Astrocyte (in vitro differentiated cells and primary cell): ENCODE results near the gene P2RX4. TPM values are rescaled to one million over a fixed set of nuclear protein-coding genes. Genes with fewer than 3 reads are reported as not detected.
A peak's percentile ranks its signal among the peaks of the same experiment; 100 is the strongest.

Source experiments
- DNase-seq: peaks from one replicate; pipeline ENCODE4 v3.0.0-alpha.2; 2010; ENCODE audit warnings: low read depth
- FAIRE-seq: peaks from 2 replicates; lab custom pipeline; 2011; peaks lifted over from hg19 to GRCh38; lab: Jason Lieb, UNC
- H2AFZ ChIP-seq: 2 replicates; pipeline ENCODE4 v1.6.0; 2012; ENCODE audit warnings: low read depth, low read length, inconsistent platforms
- H3K27ac ChIP-seq: 2 replicates; pipeline ENCODE4 v1.5.1; 2011; ENCODE audit warnings: low read depth, low read length, inconsistent platforms
- H3K27me3 ChIP-seq: 2 replicates; pipeline ENCODE4 v1.6.0; 2011; ENCODE audit warnings: low read length, inconsistent platforms; ENCODE audit not compliant: insufficient read depth
- H3K36me3 ChIP-seq: 2 replicates; pipeline ENCODE4 v1.5.1; 2011; ENCODE audit warnings: low read length, inconsistent platforms; ENCODE audit not compliant: insufficient read depth
- H3K4me1 ChIP-seq: 2 replicates; pipeline ENCODE4 v1.5.1; 2011; ENCODE audit warnings: low read length, inconsistent platforms; ENCODE audit not compliant: insufficient read depth
- H3K4me2 ChIP-seq: 2 replicates; pipeline ENCODE4 v1.6.0; 2012; ENCODE audit warnings: low read length, inconsistent platforms
- H3K4me3 ChIP-seq: 2 replicates; pipeline ENCODE4 v1.5.1; 2011; ENCODE audit warnings: low read depth, mild to moderate bottlenecking, low read length, inconsistent platforms; ENCODE audit not compliant: insufficient read depth
- H3K79me2 ChIP-seq: 2 replicates; pipeline ENCODE4 v1.6.0; 2012; ENCODE audit warnings: mild to moderate bottlenecking, low read length, inconsistent platforms; ENCODE audit not compliant: insufficient read depth
- H3K9ac ChIP-seq: 2 replicates; pipeline ENCODE4 v1.6.0; 2012; ENCODE audit warnings: mild to moderate bottlenecking, low read length, inconsistent platforms
- H3K9me3 ChIP-seq: 2 replicates; pipeline ENCODE4 v1.5.1; 2012; ENCODE audit warnings: low read depth, mild to moderate bottlenecking, low read length, inconsistent platforms; ENCODE audit not compliant: insufficient read depth
- H4K20me1 ChIP-seq: 2 replicates; pipeline ENCODE4 v1.6.0; 2012; ENCODE audit warnings: low read length, inconsistent platforms; ENCODE audit not compliant: insufficient read depth
- H3K27ac Mint-ChIP-seq: one replicate; pipeline ENCODE4 v1.8.0; 2021; ENCODE audit warnings: mild to moderate bottlenecking, mixed read lengths; ENCODE audit not compliant: unreplicated experiment
- H3K27me3 Mint-ChIP-seq: one replicate; pipeline ENCODE4 v1.8.0; 2021; ENCODE audit warnings: low read depth, mixed read lengths; ENCODE audit not compliant: unreplicated experiment
- H3K36me3 Mint-ChIP-seq: one replicate; pipeline ENCODE4 v1.8.0; 2021; ENCODE audit warnings: low read depth, mixed read lengths; ENCODE audit not compliant: unreplicated experiment
- H3K4me1 Mint-ChIP-seq: one replicate; pipeline ENCODE4 v1.8.0; 2021; ENCODE audit warnings: low read depth, mixed read lengths; ENCODE audit not compliant: unreplicated experiment
- H3K4me3 Mint-ChIP-seq: one replicate; pipeline ENCODE4 v1.8.0; 2021; ENCODE audit warnings: mild to moderate bottlenecking, moderate library complexity, mixed read lengths; ENCODE audit not compliant: unreplicated experiment
- H3K9me3 Mint-ChIP-seq: one replicate; pipeline ENCODE4 v1.8.0; 2021; ENCODE audit warnings: mild to moderate bottlenecking, mixed read lengths; ENCODE audit not compliant: unreplicated experiment
- EZH2 ChIP-seq: IDR thresholded peaks from 2 replicates; pipeline ENCODE4 v1.6.1; 2012; ENCODE audit warnings: mild to moderate bottlenecking, low read length, inconsistent platforms; ENCODE audit not compliant: insufficient read depth
- total RNA-seq: library from RNA; stranded (reverse); gene quantifications from 2 replicates; pipeline ENCODE4 v1.2.1, GENCODE V29; 2021
- TF ChIP-seq, protein P1 (sequence below): IDR thresholded peaks from 2 replicates; pipeline ENCODE4 v1.5.1; 2011; ENCODE audit warnings: low read depth, mild to moderate bottlenecking, inconsistent platforms, low read length, moderate library complexity; ENCODE audit not compliant: insufficient read depth

P2RX4 gene
- total RNA-seq, 1 donor from 2014 or later, result 13.9 TPM

DNA sequence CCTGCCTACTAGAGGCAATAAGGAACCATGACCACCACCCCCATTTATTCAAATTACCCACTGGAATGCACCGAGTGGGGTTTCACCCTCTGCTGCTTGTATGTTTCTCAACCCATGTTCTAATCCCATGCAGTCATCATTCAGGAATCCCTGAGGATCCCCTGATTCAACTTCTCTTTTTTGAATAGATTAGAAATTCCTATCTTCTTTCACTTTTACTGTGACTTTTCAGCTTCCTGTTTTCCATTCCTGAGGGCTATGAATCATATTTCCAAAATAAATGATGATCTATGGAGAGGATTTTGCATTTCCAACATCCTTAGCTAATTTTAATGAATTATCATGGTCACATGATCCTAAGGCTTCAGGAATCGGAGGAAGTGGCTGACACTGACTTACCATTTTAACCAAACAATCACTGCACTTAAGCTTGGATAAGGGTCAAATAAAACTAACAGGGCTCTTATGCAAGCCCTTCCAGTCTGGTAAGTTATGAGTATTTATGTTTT is 19.4 kb upstream of the P2RX4 start:
- Histone ChIP-seq H3K27me3 (no peaks in the 10 kb centered on the region), H2AFZ (no peak overlapping the region), H3K27ac (peak overlapping the region; percentile 86), H4K20me1 (no peaks in the 10 kb centered on the region), H3K79me2 (no peaks in the 10 kb centered on the region), H3K9ac (peak overlapping the region; percentile 56), H3K4me2 (peak overlapping the region; percentile 67), H3K4me3 (no peak overlapping the region), H3K9me3 (no peaks in the 10 kb centered on the region), H3K4me1 (peaks cover 16% of the 10 kb centered on the region), H3K36me3 (no peaks in the 10 kb centered on the region)
- Mint-ChIP-seq H3K4me3 (no peak overlapping the region), H3K36me3 (no peaks in the 10 kb centered on the region), H3K9me3 (peaks cover 2% of the 10 kb centered on the region), H3K27ac (peak overlapping the region; percentile 69), H3K4me1 (peaks cover 29% of the 10 kb centered on the region), H3K27me3 (no peaks in the 10 kb centered on the region)
- no peak for TF ChIP-seq EZH2
- TF ChIP-seq, protein P1, sequence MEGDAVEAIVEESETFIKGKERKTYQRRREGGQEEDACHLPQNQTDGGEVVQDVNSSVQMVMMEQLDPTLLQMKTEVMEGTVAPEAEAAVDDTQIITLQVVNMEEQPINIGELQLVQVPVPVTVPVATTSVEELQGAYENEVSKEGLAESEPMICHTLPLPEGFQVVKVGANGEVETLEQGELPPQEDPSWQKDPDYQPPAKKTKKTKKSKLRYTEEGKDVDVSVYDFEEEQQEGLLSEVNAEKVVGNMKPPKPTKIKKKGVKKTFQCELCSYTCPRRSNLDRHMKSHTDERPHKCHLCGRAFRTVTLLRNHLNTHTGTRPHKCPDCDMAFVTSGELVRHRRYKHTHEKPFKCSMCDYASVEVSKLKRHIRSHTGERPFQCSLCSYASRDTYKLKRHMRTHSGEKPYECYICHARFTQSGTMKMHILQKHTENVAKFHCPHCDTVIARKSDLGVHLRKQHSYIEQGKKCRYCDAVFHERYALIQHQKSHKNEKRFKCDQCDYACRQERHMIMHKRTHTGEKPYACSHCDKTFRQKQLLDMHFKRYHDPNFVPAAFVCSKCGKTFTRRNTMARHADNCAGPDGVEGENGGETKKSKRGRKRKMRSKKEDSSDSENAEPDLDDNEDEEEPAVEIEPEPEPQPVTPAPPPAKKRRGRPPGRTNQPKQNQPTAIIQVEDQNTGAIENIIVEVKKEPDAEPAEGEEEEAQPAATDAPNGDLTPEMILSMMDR, result no peak
- FAIRE-seq, result peak; percentile 87
- DNase-seq, result peak; percentile 95

DNA sequence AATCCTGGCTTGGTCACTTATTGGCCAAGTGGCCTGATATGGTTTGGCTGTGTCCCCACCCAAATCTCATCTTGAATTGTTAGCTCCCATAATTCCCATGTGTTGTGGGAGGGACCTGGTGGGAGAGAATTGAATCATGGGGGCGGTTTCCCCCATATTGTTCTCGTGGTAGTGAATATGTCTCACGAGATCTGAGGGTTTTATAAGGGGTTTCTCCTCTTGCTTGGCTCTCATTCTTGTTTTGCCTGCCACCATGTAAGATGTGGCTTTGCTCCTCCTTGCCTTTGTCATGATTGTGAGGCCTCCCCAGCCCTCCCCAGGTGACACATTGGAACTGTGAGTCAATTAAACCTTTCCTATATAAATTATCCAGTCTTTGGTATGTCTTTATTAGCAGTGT is 18.8 kb upstream of the P2RX4 start:
- Histone ChIP-seq H3K27me3 (no peaks in the 10 kb centered on the region), H2AFZ (no peak overlapping the region), H3K9ac (peak overlapping the region; percentile 56), H4K20me1 (no peaks in the 10 kb centered on the region), H3K4me1 (peaks cover 16% of the 10 kb centered on the region), H3K9me3 (no peaks in the 10 kb centered on the region), H3K79me2 (no peaks in the 10 kb centered on the region), H3K4me2 (peak overlapping the region; percentile 67), H3K27ac (peak overlapping the region; percentile 86), H3K36me3 (no peaks in the 10 kb centered on the region), H3K4me3 (no peak overlapping the region)
- no peaks in the 10 kb centered on the region for H3K36me3 Mint-ChIP-seq
- DNase-seq (no peak), FAIRE-seq (no peak)
- no peaks in the 10 kb centered on the region for H3K27me3 Mint-ChIP-seq
- H3K27ac Mint-ChIP-seq, result peak overlapping the region; percentile 76
- H3K9me3 Mint-ChIP-seq, result peaks cover 2% of the 10 kb centered on the region
- no peak for TF ChIP-seq EZH2
- H3K4me1 Mint-ChIP-seq, result peaks cover 29% of the 10 kb centered on the region
- H3K4me3 Mint-ChIP-seq, result no peak overlapping the region

DNA sequence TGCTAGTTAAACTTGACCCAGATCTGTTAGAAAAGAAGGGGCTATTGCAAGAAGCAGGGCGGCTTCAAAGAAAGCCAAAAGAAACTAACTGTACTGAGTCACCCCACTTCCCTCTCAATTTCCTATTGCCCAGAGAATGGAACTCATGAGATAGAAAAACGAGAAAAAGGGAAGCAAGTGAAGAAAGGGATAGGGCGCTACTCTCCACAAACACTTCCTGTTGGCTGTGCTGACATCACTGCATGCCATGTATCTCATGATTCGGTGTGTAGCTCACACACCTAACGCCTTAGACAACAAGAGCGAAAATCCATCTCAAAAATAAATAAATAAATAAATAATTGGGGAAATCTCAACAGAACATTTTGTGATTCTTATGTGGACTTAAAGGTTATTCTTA is 13.0 kb upstream of the P2RX4 start:
- H3K9ac ChIP-seq, result no peak overlapping the region
- no peak overlapping the region for H3K4me2 ChIP-seq
- Mint-ChIP-seq H3K27ac (no peak overlapping the region), H3K4me3 (no peak overlapping the region), H3K9me3 (no peaks in the 10 kb centered on the region), H3K36me3 (no peaks in the 10 kb centered on the region), H3K4me1 (peaks cover 13% of the 10 kb centered on the region), H3K27me3 (no peaks in the 10 kb centered on the region)
- no peak for FAIRE-seq
- no peaks in the 10 kb centered on the region for H4K20me1 ChIP-seq
- no peak for TF ChIP-seq EZH2
- TF ChIP-seq, protein P1, result no peak
- H3K4me1 ChIP-seq, result no peaks in the 10 kb centered on the region
- DNase-seq, result peak; percentile 17
- H3K4me3 ChIP-seq, result no peak overlapping the region
- H3K79me2 ChIP-seq, result no peaks in the 10 kb centered on the region
- H3K36me3 ChIP-seq, result no peaks in the 10 kb centered on the region
- H2AFZ ChIP-seq, result no peak overlapping the region
- no peaks in the 10 kb centered on the region for H3K27me3 ChIP-seq
- no peaks in the 10 kb centered on the region for H3K9me3 ChIP-seq
- no peak overlapping the region for H3K27ac ChIP-seq
